Epithelial cell of esophagus (primary cell): ENCODE results near the gene DCLK1.

ENCODE experiments used
- DNase-seq: peaks from one replicate; pipeline ENCODE4 v3.0.0; 2010; ENCODE audit warnings: low read depth
- H3K4me3 ChIP-seq: 2 replicates; pipeline ENCODE4 v1.5.1; 2011; ENCODE audit warnings: mild to moderate bottlenecking, low read length, control low read depth
- CTCF ChIP-seq: IDR thresholded peaks from 2 replicates; pipeline ENCODE4 v1.5.1; 2011; ENCODE audit warnings: low read depth, mild to moderate bottlenecking, low read length, control low read depth, inconsistent platforms; ENCODE audit not compliant: insufficient read depth; ENCODE audit errors: missing control alignments

The DCLK1 gene

DNA sequence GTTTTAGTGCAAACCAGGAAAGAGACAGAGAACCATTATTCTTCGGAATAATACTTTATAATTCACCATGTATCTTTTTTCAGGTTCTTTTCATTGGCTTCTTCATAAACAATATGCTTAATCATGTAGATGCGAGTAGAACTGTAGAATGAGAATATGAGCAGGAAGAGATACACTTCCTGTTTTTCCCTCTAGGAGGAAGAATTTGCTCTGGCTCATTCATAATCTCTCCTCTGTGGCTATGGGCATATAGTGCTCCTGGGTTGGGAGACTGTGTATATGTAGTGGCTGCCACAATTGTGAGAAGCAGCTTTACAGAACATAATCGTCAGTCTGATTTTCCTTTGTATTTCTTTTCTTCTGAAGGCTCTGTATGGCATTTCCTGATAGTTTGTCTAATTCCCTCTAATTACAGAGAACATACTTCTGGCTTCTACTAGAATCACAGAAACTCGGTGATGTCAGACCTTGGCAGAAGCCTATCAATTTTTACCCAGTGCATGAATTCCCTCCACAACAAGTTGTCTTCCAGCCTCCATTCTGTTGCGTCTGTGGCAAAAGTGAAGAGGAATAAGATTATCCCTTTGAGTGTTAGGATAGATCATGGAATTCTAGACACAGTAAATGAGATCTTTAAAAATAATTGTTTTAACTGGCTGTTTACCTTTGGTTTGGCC, 2.9 kb upstream of the DCLK1 start:
- no peak for DNase-seq
- H3K4me3 ChIP-seq = no peak overlapping the region
- TF ChIP-seq CTCF = no peak

- DNase-seq = no peak
- TF ChIP-seq CTCF = no peak
- no peak overlapping the region for H3K4me3 ChIP-seq
These were observed 1.2 kb upstream of the DCLK1 start for GRCh38 chr13:36132376-36132775.

- no peak overlapping the region for H3K4me3 ChIP-seq
- no peak for DNase-seq
- TF ChIP-seq CTCF = no peak
These were observed 732 bp upstream of the DCLK1 start for GRCh38 chr13:36131931-36132297.

DNA sequence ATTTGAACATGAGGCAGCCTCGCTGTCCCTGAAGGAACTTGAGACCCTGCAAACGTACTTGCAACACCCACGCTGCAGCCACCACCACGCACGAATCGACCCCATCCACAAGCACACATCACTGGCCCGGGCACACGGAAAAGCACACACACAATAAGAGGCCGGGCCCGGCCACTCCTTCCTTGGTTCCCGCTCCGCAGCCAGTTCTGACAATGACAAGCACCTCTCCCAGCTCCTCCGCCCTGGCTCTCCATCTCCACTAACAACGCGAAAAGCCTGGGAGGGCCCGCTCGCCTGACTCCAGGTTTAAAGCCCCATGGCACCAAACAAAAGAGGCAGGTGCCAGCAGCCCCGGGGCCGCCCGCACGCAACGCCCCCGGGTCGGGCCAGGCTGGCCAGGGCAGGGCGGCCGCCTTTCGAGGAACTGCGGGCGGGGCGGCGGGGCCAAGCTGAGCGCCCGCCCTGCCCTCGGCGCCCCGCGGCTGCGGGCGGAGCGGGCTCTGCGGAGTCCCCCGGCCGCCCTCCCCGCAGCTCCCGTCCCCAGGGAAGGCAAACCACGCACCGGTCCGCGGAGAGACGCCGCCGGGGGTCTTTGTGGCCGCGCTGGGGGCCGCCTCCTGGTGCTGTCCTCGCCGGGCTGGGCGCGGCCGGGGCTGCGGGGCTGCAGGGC, 495 bp downstream of the DCLK1 start:
- H3K4me3 ChIP-seq = no peak overlapping the region
- DNase-seq = peak; percentile 16
- TF ChIP-seq CTCF = no peak

GRCh38 chr13:36130193-36130551, 1.0 kb downstream of the DCLK1 start:
- DNase-seq = no peak
- TF ChIP-seq CTCF = no peak
- H3K4me3 ChIP-seq = no peak overlapping the region

DNA sequence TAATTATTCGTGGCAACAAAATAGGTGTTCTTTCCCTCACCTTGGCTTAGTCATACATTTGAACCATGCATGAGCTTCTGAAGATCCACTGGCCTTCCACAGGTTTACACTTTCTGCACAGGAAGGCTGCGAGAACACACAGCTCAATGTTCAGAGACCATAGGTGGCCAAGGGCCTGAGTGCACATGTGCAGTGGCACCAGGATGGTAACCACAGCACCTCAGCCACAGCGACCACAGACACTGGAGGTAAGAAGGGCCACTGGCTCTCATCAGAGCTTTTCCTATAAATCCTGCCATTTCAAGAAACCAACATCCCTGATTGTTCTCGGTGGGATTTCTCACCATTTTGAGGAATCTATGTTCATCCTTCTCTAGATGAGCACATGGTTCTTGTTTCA, 1.6 kb downstream of the DCLK1 start:
- DNase-seq = no peak
- no peak for TF ChIP-seq CTCF
- no peak overlapping the region for H3K4me3 ChIP-seq

GRCh38 chr13:36126491-36126890, 4.7 kb downstream of the DCLK1 start:
- TF ChIP-seq CTCF = no peak
- H3K4me3 ChIP-seq = no peak overlapping the region
- no peak for DNase-seq
